MM.1S (cell line): ENCODE data around the gene PGS1.

Experiments
- EZH2 ChIP-seq: fragments of 300-600 bp; sonication (generic); optimal IDR thresholded peaks from 2 replicates; pipeline ENCODE3; 2017; ENCODE audit warnings: low read depth, mild to moderate bottlenecking, antibody characterized with exemption, low read length, mixed read lengths
- TF ChIP-seq, protein P1 (sequence below): fragments of 300-600 bp; sonication (generic); IDR thresholded peaks from 2 replicates; pipeline ENCODE4 v1.5.1; 2016; ENCODE audit warnings: antibody characterized with exemption, low read length, mixed read lengths

GRCh38 chr17:78468366-78468765 lies 89.9 kb downstream of the PGS1 start:
- TF ChIP-seq, protein P1, sequence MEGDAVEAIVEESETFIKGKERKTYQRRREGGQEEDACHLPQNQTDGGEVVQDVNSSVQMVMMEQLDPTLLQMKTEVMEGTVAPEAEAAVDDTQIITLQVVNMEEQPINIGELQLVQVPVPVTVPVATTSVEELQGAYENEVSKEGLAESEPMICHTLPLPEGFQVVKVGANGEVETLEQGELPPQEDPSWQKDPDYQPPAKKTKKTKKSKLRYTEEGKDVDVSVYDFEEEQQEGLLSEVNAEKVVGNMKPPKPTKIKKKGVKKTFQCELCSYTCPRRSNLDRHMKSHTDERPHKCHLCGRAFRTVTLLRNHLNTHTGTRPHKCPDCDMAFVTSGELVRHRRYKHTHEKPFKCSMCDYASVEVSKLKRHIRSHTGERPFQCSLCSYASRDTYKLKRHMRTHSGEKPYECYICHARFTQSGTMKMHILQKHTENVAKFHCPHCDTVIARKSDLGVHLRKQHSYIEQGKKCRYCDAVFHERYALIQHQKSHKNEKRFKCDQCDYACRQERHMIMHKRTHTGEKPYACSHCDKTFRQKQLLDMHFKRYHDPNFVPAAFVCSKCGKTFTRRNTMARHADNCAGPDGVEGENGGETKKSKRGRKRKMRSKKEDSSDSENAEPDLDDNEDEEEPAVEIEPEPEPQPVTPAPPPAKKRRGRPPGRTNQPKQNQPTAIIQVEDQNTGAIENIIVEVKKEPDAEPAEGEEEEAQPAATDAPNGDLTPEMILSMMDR, result no peak
- TF ChIP-seq EZH2, result no peak
